ENCODE data around the gene IMP4. TPM values are rescaled to one million over a fixed set of nuclear protein-coding genes. Genes with fewer than 3 reads are reported as not detected.

Gene IMP4
- total RNA-seq, 4 donors from 2014 or later = 69.5 to 98.6 (median 94.4) TPM

DNA sequence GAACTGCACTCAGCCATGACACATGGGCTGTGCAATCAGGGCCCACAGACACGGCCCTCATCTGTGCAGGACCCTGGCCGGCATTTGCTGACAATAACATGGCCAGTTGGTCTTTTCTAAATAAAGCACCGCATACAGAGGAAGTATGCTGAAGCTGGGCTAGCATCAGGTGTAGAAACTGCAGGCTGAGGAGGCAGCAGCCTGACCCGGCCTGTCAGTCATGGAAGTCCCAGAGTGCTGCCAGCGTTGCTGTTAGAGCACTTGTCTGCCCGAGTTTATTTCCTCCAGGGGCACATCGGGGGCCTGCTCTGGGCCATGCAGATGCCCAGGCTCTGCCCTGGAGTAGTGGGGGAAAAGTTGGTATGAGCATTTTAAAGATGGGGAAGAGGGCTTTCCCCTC is 9.0 kb downstream of the IMP4 start:
- DNase-seq = no peak
- WGBS, 2 donors = 59 to 67% methylated on average over 7 of the region's 7 CpGs

DNA sequence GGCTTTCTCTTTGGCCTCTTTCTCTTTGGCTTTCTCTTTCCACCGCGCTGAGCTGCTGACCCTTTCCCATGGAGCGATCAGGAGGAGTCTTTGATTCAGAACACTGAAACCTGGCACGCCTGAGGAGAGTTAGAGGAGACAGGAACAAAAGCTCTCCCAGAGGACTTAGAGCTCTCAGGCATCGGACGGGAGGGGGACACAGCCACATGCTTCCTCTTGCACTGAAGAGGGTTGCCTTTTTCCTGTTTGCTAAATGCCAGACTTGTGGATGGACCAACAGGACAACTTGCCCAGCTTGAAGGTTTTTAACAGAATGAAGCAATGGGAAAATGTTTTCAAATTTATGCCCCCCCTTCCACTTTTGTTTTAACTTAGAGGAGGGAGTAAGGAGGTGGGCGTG is 9.5 kb downstream of the IMP4 start:
- Histone ChIP-seq H3K27ac (no peak overlapping the region), H3K4me1 (peaks cover 10 to 35% of the 10 kb centered on the region in 2 donors), H3K27me3 (no peaks in the 10 kb centered on the region), H3K9me3 (no peaks in the 10 kb centered on the region), H3K4me3 (replicated peaks in 1 of 3) (no peak overlapping the region), H3K36me3 (peaks cover under 1 to 14% of the 10 kb centered on the region in 2 donors)
- peak; percentile 46 to 52 for DNase-seq
- no peak for TF ChIP-seq POLR2A (IDR thresholded peaks at IDR 0.05)
- TF ChIP-seq, protein P1, sequence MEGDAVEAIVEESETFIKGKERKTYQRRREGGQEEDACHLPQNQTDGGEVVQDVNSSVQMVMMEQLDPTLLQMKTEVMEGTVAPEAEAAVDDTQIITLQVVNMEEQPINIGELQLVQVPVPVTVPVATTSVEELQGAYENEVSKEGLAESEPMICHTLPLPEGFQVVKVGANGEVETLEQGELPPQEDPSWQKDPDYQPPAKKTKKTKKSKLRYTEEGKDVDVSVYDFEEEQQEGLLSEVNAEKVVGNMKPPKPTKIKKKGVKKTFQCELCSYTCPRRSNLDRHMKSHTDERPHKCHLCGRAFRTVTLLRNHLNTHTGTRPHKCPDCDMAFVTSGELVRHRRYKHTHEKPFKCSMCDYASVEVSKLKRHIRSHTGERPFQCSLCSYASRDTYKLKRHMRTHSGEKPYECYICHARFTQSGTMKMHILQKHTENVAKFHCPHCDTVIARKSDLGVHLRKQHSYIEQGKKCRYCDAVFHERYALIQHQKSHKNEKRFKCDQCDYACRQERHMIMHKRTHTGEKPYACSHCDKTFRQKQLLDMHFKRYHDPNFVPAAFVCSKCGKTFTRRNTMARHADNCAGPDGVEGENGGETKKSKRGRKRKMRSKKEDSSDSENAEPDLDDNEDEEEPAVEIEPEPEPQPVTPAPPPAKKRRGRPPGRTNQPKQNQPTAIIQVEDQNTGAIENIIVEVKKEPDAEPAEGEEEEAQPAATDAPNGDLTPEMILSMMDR (IDR thresholded peaks at IDR 0.05) = no peak
- 28 to 33% methylated on average over 6 to 7 of the region's 7 CpGs for WGBS, 2 donors
- intact Hi-C loops (cut with DNase I) = no loop called here

More for the DNA sequence above, 9.0 kb downstream of the IMP4 start:
- intact Hi-C loops (cut with DNase I) = no loop called here
- H3K4me3 ChIP-seq (replicated peaks in 1 of 3) = no peak overlapping the region
- TF ChIP-seq POLR2A (IDR thresholded peaks at IDR 0.05) = no peak
- peaks cover 6 to 19% of the 10 kb centered on the region in 2 donors for H3K36me3 ChIP-seq
- H3K27ac ChIP-seq = no peak overlapping the region
- no peaks in the 10 kb centered on the region for H3K9me3 ChIP-seq
- H3K4me1 ChIP-seq = peaks cover 10 to 31% of the 10 kb centered on the region in 2 donors
- H3K27me3 ChIP-seq = no peaks in the 10 kb centered on the region

DNA sequence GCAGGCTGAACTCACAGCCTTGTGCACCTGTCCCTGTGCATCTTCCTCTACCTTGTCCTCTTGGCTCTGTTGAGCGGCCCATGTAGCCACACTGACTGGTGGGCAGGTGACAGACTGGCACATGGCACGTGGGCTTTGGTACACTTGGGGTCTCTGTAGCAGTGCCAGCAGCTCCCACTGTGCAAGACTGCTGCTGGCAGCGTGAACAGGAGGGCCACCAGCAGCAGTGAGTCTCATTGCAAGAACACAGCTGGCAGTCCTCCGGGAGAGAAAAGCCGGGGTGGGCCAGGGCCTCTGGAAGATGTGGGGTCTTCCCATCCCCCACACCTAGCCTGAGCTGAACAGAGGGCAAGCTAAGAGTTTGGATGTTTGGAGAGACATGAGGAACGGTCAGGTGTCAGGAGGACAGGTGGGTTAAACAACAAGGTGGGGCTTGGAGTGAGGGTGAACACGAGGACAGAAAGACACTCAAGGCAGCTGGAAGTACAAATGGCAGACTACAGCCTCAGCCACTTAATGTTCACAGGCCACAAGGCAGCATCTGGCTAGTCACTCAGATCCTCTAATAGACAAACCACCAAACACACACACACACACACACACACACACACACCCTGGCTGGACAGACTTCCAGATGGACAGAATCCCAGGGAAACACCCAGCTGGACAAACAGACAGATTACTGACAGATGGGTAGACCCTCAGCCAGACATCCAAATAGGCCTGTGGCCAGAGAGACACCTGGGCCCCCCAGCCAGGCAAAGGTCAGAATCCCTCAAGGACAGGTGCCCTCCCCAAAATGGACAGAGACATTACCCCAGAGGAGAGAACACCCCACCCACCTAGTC is 10.8 kb downstream of the IMP4 start:
- peaks cover 10 to 35% of the 10 kb centered on the region in 2 donors for H3K4me1 ChIP-seq
- no peak overlapping the region for H3K4me3 ChIP-seq (replicated peaks in 1 of 3)
- H3K9me3 ChIP-seq = no peaks in the 10 kb centered on the region
- peaks cover 0 to 1% of the 10 kb centered on the region in 2 donors for H3K36me3 ChIP-seq
- intact Hi-C loops (cut with DNase I) = no loop called here
- 83 to 90% methylated on average over 7 of the region's 7 CpGs for WGBS, 2 donors
- no peak for DNase-seq
- no peak for TF ChIP-seq POLR2A (IDR thresholded peaks at IDR 0.05)
- TF ChIP-seq, protein P1 (IDR thresholded peaks at IDR 0.05) = no peak
- no peak overlapping the region for H3K27ac ChIP-seq
- no peaks in the 10 kb centered on the region for H3K27me3 ChIP-seq

DNA sequence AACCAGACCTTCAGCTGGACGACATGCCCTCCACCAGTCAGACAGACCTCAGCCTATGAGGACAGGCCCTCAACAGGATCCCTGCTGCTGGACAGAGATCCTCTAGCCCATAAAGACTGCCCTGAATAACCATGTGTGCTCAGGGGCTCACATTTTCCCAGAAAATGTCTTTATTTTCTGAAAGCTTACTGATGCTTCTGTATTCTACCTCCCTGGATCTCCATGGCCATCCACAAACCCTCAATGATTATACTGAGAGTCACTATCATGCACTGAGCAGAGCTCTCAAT is 11.4 kb downstream of the IMP4 start:
- TF ChIP-seq, protein P1 (IDR thresholded peaks at IDR 0.05) = no peak
- TF ChIP-seq POLR2A (IDR thresholded peaks at IDR 0.05) = no peak
- H3K27ac ChIP-seq = no peak overlapping the region

DNA sequence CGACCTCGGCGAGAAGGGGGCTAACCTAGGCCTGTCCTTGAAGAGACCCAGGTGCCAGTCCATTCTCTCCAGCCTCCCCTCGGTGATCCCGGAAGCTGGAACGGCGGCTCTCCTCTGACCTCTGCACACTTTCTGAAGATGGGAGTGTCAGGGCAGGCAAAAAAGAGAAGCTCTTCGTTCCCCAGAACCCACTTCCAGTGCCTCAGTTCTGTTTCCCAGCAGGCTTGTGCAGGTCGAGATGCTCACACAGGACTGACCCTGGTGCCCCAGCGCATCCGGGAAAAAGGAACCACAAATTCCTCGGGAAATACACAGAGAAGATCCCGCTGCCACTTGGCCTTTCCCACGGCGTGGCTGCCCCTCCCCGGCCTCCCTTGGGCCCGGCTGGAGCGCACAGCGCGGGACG is 12.5 kb downstream of the IMP4 start:
- 29% methylated on average over 10 to 12 of the region's 21 CpGs for WGBS, 2 donors
- Histone ChIP-seq H3K9me3 (no peaks in the 10 kb centered on the region), H3K27me3 (no peaks in the 10 kb centered on the region), H3K4me3 (replicated peaks in 1 of 3) (peak overlapping the region in 2 of 3 donors; percentile 45 to 80), H3K4me1 (peaks cover 10 to 35% of the 10 kb centered on the region in 2 donors), H3K36me3 (no peaks in the 10 kb centered on the region), H3K27ac (peak overlapping the region; percentile 54 to 83 (median 71))
- intact Hi-C loops (cut with DNase I) = no loop called here
- no peak for TF ChIP-seq POLR2A (IDR thresholded peaks at IDR 0.05)
- TF ChIP-seq, protein P1 (IDR thresholded peaks at IDR 0.05) = no peak
- no peak for DNase-seq

More for the DNA sequence above, 11.4 kb downstream of the IMP4 start:
- intact Hi-C loops (cut with DNase I) = no loop called here
- Histone ChIP-seq H3K4me3 (replicated peaks in 1 of 3) (no peak overlapping the region), H3K4me1 (peaks cover 10 to 35% of the 10 kb centered on the region in 2 donors), H3K27me3 (no peaks in the 10 kb centered on the region), H3K9me3 (no peaks in the 10 kb centered on the region), H3K36me3 (no peaks in the 10 kb centered on the region)
- 83% methylated on average over 1 of the region's 1 CpG; no CpG with 5 or more reads in 1 of the 2 donors for WGBS, 2 donors
- no peak for DNase-seq
